ENCODE measurements around the gene DNAH10.
A peak's percentile ranks its signal among the peaks of the same experiment; 100 is the strongest.

DNAH10 gene

GRCh38 chr12:123971449-123971769 is 209.3 kb downstream of the DNAH10 start (continued):
- no peak for TF ChIP-seq ZNF645 (tag by site-specific recombination; IDR thresholded peaks at IDR 0.05)
- no peak for TF ChIP-seq ZNF791 (tag by site-specific recombination; IDR thresholded peaks at IDR 0.05)
- no peak for TF ChIP-seq ZFP3 (tag by site-specific recombination; IDR thresholded peaks at IDR 0.05; ENCODE audit: low read depth)
- TF ChIP-seq ZBTB44 (tag by site-specific recombination; IDR thresholded peaks at IDR 0.05), result no peak
- no peak for TF ChIP-seq ZNF513 (tag by site-specific recombination; IDR thresholded peaks at IDR 0.05)
- no peak for TF ChIP-seq ZNF626 (tag by site-specific recombination; IDR thresholded peaks at IDR 0.05)
- no peak for TF ChIP-seq IKZF3 (tag by site-specific recombination; IDR thresholded peaks at IDR 0.05)
- TF ChIP-seq ZBTB48 (tag by site-specific recombination; IDR thresholded peaks at IDR 0.05), result no peak
- TF ChIP-seq ZNF138 (tag by site-specific recombination; IDR thresholded peaks at IDR 0.05; ENCODE audit: borderline replicate concordance), result no peak
- TF ChIP-seq ZNF843 (tag by site-specific recombination; IDR thresholded peaks at IDR 0.05), result no peak

- peak overlapping the region; percentile 90 for H3K27ac ChIP-seq (ENCODE audit: extremely low read depth, low read depth, low read length)
- POLR2A ChIA-PET, result interaction anchor here (0.8 to 2.4 kb wide), 7 partner anchors 8 to 943 kb away, joined by 3 to 8 read pairs (median 4); partner anchors contain the start of genes ATP6V0A2 and UBC
- CTCF ChIA-PET, result interaction anchor here (0.6 kb wide), 1 partner anchor 418 kb away, joined by 4 read pairs; no protein-coding TSS in a partner anchor
- peaks cover 10% of the 10 kb centered on the region for H3K4me1 ChIP-seq (ENCODE audit: control insufficient read depth, insufficient read depth, low read length)
- H3K4me3 ChIP-seq (ENCODE audit: low read depth, low read length), result peak overlapping the region; percentile 76
- H3K36me3 ChIP-seq (ENCODE audit: control insufficient read depth in 2 of 2, insufficient read depth in 1 of 2, low read length in 2 of 2), result peaks cover 19 to 27% of the 10 kb centered on the region in 2 experiments
- no peaks in the 10 kb centered on the region for H3K9me3 ChIP-seq (ENCODE audit: control insufficient read depth, insufficient read depth, low read depth, low read length)
- TF ChIP-seq ZBTB11 (tag by site-specific recombination; conservative IDR thresholded peaks at IDR 0.05; ENCODE audit: low read depth), result peak; percentile 59
- TF ChIP-seq ZBTB8A (tag by site-specific recombination; IDR thresholded peaks at IDR 0.05), result peak; percentile 74
- TF ChIP-seq ZNF501 (tag by site-specific recombination; IDR thresholded peaks at IDR 0.05), result 0 out of 2 replicates have a peak, but pooled peaks have one; percentile 34
- TF ChIP-seq ZEB2 (tag by site-specific recombination; IDR thresholded peaks at IDR 0.05), result 0 out of 2 replicates have a peak, but pooled peaks have one; percentile 66
- TF ChIP-seq ZNF549 (tag by site-specific recombination; IDR thresholded peaks at IDR 0.05), result no peak
- no peak for TF ChIP-seq ZBTB21 (tag by site-specific recombination; IDR thresholded peaks at IDR 0.05)
- TF ChIP-seq KLF10 (tag by site-specific recombination; IDR thresholded peaks at IDR 0.05), result peak; percentile 44; the same call in 1 of the 2 replicates
- TF ChIP-seq ZXDB (tag by site-specific recombination; IDR thresholded peaks at IDR 0.05), result peak; percentile 37; the same call in 1 of the 2 replicates
- peak; percentile 21; the same call in 1 of the 2 replicates for TF ChIP-seq WT1 (tag by site-specific recombination; IDR thresholded peaks at IDR 0.05)
- TF ChIP-seq BCL11A (tag by site-specific recombination; IDR thresholded peaks at IDR 0.05; ENCODE audit: low read depth), result no peak
- TF ChIP-seq ZBTB26 (tag by site-specific recombination; optimal IDR thresholded peaks at IDR 0.05), result peak; percentile 52
- peak; percentile 43 for TF ChIP-seq KLF1 (tag by site-specific recombination; IDR thresholded peaks at IDR 0.05)
- TF ChIP-seq ZNF692 (tag by site-specific recombination; IDR thresholded peaks at IDR 0.05), result peak; percentile 69
- peak; percentile 71 for TF ChIP-seq GLIS2 (tag by site-specific recombination; IDR thresholded peaks at IDR 0.05)
- TF ChIP-seq ZNF660 (tag by site-specific recombination; IDR thresholded peaks at IDR 0.05), result peak; percentile 14
- peak; percentile 89 for TF ChIP-seq ZNF600 (tag by site-specific recombination; IDR thresholded peaks at IDR 0.05)
- peak; percentile 77 for TF ChIP-seq ZBTB17 (tag by site-specific recombination; IDR thresholded peaks at IDR 0.05)
These were observed 209.8 kb downstream of the DNAH10 start for GRCh38 chr12:123971770-123972456.
